NK-92 treated with Interleukin-12 subunit alpha and Interleukin-12 subunit beta, amount 100 ng/mL, for 24 hours (cell line): ENCODE results near the gene TOM1L1.
"Not testable (repeated sequence)": the region's sequence is repeated elsewhere in the genome, so short reads cannot be mapped to it uniquely, and the experiment has no call there.

ENCODE experiments used
- DNase-seq: peaks from one replicate; lab custom pipeline; 2025; lab: John Stamatoyannopoulos, UW

Gene TOM1L1, protein sequence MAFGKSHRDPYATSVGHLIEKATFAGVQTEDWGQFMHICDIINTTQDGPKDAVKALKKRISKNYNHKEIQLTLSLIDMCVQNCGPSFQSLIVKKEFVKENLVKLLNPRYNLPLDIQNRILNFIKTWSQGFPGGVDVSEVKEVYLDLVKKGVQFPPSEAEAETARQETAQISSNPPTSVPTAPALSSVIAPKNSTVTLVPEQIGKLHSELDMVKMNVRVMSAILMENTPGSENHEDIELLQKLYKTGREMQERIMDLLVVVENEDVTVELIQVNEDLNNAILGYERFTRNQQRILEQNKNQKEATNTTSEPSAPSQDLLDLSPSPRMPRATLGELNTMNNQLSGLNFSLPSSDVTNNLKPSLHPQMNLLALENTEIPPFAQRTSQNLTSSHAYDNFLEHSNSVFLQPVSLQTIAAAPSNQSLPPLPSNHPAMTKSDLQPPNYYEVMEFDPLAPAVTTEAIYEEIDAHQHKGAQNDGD

DNA sequence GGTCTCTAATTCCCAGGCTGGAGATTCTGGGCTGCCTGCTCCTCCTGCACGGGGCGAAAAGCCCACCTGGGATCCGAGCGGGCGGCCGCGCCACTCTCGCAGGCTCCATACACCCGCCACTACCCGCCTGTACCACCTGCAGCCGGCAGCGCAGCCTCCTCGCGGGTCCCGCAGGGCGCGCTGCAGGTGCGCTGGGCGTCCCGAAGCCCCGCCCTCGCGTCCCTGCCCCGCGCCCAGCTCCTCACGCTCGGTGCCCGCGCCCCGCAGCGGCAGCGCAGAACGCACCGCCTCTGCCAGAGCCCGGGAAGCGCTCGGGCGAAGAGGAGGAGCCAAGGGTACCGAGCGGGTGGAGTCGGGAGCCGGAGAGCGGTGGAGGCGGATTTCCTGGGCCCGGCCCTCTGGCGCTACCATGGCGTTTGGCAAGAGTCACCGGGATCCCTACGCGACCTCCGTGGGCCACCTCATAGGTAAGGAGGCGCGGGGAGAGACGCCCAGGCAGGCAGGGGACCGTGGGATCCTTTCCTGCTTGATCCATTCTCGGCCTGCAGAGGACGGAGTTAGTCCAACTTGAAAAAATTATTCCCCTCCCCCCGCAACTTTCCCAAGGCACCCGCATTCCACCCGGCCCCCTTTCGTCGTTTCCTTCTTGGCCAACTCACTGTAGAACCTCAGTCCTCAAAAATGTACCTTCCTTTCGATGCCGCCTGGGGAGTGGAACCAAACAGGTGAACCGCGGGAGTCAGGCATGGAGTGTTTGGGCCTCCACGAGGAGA is at the start of gene TOM1L1:
Gene TOM1L1 (plus strand): TSS at position 396 of the 773 bp plus-strand sequence. CDS start 14 bp downstream, at position 410.
- DNase-seq: no peak

DNA sequence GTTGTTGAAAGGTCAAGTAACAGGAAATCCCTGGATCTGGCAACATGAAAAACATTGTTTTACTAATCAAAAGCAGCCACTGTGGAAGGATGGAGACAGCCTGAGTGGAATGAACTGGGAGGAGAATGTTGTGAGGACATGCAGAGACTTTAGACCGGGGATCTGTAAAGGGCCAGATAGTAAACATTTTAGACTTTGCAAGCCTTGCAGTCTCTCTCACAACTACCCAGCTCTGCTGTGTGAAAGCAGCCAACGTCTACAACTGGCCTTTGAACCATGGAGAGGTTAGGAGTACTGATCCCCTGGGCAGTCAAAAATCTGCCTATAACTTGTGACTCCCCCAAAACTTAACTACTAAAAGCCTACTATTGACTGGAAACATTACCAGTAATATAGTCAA is 41.5 kb upstream of the TOM1L1 start:
- DNase-seq: no peak

DNA sequence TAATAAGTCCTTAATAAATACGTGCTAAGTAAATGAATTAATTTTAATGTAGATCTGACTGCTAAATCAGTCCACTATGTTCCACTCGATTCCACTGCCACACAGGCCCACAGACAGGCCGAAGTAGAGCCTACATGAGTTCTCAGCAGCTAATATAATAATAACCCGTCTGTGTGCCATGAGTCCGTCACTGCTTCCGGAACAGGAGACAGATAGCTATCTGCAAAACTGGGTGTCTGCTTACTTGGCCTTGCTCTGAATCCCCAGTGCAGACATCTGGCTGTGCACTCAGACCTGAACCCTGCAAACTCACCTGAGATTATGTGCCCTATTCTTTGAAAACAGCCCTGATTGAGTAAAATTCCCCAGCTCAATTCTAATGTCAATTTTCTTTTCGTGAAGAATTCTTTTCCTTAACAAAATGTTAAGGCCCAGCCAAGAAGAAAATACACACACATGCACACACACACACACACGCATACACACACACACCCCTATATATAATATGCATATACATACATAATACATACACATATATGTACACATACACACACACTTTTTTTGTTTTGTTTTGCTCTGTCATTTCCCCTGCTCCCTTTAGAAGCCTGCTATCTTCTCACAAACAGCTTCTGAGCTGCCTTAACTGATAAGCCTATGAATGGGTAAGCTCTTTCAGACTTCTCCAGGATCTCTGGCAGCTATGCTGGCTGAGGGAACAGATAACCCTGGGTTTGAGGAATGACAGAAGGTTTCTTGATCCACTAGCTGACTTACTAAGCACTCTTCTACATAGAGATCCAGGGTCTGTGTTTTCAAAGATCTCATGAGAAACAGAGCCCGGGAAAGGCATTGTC is 39.8 kb upstream of the TOM1L1 start:
- DNase-seq: no peak

DNA sequence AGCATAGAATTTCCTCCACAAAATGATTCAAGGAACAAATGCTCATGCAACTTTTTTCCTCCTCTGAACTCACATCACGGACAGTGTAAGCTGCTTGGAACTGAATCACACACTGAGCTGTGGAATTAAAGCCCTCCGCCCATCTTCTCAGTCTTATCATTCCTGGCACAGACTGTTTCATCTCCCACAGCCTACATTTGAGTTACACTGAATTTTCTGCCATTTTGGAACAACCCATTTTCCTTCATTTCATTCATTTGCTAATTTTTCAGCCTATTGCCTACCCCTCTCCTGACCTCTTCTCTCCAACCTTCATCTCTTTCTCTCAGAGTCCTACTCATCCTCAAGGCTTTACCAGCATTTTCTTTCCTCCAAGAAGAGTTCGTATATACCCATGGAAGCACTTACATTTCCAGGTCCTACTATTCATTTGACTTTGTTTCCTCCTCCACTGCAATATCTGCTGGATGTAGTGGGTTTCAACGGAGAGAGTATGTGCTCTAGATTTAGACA is 39.1 kb upstream of the TOM1L1 start:
- no peak for DNase-seq

DNA sequence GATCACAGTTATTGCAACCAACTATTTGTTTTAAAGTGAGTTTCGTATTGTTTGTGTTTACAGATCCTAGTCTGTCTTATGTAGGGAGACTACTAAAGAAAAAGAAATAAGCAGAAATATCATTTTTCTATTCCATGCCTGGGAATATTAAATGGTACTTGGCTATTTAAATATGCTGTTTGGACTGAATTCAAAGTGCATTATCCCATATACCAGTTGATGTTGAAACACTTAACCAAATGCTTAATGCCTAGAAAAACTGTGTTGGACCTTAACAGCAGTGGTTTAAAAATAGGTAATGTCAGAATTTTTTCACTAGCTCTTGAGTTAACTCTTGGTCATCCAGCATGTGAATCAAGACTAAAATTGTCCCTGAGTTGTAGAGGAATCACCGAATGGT is 37.5 kb upstream of the TOM1L1 start:
- no peak for DNase-seq

DNA sequence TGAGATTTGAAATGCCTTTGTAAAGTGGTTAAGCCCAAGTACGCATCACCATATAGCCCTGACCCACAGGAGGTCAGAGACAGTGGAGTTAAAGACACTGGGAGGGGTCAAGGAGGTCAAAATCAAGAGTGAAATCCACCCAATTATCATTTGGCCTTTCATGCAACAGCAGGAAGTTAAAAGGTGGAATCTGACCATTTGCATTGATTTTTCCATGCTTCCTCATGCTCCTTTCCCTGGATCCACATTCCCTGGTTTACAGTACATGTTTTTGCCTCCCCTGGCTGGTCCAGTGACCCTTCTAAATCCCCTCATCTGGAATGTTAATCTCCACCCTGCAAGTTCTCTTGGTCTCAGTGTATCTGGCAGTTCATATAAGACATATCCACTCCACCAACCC is 36.6 kb upstream of the TOM1L1 start:
- no peak for DNase-seq

DNA sequence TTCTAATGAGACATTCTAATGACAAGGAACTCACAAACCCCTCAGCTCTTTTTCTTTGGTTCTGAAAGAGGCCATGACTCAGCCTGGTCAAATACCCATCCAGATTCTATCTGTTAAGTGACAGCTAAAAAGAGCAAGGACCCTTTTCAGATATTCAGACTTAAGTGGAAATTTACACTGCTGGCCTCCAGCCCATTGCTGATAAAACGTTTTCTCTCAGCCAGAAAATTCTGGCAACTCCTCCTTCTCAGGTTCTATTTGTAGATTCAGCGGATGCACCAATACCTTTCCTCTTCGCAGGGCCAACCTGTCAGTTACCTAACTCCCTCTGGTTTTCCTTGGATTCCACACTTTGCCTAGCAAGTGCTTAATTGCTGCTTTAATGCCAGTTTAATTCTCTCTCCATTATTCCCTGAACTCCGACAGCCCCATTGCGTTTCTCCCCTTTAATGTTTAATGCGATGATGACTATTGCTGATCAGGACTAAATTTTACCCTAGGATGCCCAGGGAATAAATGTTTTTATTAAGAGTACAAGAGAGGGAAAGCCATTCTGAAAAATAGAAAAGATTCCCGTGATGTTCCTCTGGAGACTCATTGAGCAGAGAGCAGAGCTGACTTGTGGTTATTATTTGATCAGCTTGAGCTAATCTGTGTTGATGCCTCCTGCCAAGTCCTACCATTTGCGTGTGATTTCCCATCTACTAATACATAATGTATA is 35.9 kb upstream of the TOM1L1 start:
- no peak for DNase-seq

DNA sequence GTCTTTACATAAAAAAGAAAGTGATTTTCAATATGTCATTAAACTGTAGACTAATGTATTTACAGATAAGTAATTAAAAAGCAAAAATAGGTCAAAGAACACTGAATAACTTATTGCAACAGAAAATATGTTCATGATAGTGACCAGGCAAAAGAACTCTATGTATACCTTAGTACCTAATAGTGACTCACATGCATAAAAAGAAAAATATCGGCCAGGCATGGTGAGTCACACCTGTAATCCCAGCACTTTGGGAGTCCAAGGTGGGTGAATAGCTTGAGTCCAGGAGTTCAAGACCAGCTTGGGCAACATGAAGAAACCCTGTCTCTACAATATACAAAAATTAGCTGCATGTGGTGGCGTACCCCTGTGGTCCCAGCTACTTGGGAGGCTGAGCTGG is 33.0 kb upstream of the TOM1L1 start:
- DNase-seq: no peak

DNA sequence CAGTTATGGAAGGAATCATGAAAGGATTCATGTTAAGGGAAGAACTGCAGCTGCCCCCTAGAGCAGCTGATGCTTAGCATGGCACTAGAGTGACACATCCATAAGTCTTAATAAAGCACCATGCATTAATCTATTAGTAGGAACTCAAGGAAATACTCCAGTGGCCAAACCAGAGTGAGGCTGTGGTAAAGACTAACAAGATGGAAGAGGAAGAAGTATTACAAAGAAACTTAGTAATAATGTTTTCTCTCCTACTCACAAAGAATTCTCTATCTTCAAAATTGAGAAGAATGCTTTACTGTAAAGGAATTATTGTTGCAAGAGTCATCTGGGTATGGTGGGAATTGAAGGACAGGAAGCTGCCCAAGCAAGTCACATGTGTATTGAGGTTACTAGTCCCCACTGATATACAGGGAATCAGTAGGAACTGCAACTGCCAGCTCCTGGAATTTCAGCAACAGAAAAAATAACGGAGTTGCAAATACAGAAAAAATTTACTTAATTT is 29.9 kb upstream of the TOM1L1 start:
- no peak for DNase-seq

DNA sequence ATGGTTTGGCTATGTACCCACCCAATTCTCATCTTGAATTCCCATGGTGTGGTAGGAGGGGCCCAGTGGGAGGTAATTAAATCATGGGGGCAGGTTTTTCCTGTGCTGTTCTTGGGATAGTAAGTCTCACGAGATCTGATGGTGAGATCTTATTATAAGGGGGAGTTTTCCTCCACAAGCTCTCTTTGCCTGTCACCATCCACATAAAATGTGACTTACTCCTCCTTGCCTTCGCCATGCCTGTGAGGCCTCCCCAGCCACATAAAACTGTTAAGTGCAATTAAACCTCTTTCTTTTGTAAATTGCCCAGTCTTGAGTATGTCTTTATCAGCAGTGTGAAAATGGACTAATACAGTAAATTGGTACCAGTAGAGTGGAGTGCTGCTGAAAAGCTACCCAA is 24.7 kb upstream of the TOM1L1 start:
- not testable (repeated sequence) for DNase-seq

DNA sequence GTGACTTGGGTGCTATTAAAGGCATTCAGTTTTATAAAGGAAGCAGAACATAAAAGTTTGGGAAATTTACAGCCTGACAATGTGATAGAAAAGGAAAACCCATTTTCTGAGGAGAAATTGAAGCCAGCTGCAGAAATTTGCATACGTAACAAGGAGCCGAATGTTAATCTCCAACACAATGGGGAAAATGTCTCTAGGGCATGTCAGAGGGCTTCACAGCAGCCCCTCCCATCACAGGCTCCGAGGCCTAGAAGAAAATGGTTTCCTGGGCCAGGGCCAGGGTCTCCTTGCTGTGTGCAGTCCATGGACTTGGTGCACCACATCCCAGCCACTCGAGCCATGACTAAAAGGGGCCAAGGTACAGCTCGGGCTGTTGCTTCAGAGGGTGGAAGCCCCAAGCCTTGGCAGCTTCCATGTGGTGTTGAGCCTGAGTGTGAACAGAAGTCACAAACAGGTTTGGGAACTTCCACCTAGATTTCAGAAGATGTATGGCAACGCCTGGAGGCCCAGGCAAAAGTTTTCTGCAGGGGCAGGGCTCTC is 23.9 kb upstream of the TOM1L1 start:
- no peak for DNase-seq

DNA sequence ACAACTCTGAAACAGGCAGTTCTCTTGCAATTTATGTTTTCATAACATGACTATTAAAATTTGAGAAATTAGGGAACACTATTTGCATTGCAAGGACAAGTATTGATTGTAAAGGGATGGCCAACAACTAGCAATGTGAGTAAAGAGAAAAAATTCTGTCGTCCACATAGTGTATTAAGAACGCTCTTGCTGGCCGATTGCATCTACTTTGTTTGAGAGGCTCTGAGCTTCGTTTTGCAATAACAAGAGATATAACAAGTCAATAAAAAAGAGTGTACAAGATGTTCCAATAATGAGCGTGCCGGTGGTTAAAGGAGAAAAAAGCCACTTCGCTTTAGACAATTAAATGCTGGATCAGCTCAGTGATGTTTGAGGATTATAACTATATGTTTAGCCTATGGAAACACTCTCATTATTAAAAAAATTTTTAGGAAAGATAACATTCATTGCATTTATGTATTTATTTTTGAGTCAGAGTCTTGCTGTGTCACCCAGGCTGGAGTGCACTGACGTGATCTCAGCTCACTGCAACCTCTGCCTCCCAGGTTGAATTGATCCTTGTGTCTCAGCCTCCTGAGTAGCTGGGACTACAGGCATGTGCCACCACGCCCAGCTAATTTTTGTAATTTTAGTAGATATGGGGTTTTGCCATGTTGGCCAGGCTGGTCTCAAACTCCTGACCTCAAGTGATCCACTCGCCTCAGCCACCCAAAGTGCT is 19.2 kb upstream of the TOM1L1 start:
- DNase-seq: no peak

DNA sequence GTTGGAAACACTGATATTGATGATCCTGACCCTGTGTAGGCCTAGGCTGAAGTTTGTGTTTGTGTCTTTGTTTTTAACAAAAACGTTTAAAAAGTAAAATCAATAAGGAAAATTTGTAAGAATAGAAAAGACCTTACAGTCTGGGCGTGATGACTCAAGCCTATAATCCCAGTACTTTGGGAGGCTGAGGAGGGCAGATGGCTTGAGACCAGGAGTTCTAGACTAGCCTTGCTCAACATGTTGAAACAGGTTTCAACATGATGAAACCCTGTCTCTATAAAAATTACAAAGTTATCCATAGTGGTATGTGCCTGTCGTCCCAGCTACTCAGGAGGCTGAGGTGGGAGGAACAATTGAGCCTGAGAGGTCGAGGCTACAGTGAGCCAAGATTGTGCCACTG is 18.3 kb upstream of the TOM1L1 start:
- DNase-seq: no peak

DNA sequence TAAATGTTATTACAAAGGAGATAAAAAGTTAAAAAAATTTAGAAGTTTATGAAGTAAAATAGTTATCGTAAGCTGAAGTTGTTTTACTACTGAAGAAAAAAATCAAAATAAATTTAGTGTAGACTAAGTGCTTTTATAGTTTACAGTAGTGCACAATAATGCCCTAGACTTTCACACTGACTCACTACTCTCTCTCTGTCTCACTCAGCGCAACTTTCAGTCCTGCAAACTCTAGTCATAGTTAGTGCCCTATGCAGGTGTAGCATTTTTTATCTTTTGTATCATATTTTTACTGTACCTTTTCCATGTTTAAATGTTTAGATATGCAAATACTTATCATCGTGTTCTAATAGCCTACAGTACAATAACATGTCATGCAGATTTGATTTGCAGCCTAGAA is 17.7 kb upstream of the TOM1L1 start:
- no peak for DNase-seq

DNA sequence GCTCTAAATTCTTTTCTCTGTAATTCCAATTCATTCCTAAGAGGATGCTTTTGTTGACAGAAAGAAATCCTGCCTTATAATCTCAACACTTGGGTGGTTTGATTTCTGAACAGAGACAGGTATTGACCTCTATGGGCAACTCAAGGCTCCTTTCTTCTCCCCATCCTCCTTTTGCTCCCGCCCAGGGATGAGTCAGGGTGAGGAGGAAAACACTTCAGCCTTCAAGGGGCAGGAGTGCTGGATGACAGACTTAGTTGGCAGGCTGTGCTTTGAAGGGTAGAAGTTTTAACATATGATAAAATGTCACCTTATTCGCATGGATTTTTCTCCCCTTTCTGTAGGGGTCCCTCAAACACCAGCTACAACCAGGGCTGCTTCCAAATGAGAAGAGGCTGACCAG is 16.7 kb upstream of the TOM1L1 start:
- no peak for DNase-seq

DNA sequence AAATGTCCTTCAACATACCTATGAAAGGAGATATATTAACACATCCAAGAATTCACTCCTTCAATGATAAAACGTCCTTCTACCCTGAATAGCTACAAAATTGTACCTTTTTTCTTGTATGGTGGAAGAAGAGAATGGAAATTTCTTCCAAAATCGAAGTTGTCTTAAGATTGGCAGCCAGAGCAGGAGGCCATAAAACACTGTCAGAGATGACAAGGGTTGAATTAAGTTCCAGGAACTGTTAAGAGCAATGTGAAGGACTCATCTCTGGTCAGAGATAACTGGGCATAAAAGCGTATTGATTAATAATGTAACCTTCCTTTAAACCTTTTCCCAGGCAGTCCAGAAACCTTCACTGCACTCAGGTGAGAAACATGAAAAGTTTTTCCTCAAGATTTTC is 12.9 kb upstream of the TOM1L1 start:
- no peak for DNase-seq

DNA sequence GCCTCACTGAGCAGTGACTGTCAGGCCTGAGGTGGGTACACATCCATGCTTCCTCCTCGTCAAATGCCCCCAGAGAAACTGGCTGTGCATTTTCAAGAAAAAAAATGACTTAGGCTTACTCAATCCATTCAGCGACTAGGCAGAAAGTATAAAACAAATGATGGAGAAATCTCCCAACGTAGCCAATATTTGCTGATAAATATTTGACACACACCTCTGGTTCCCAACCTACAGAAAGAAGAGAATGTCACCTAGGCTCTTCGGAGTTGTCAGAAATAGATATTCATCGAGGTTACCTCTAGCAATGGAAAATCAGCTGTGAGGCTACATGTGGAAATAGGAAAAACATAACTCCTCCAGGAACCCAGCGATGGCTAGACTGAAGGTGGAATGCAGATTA is 12.4 kb upstream of the TOM1L1 start:
- no peak for DNase-seq

DNA sequence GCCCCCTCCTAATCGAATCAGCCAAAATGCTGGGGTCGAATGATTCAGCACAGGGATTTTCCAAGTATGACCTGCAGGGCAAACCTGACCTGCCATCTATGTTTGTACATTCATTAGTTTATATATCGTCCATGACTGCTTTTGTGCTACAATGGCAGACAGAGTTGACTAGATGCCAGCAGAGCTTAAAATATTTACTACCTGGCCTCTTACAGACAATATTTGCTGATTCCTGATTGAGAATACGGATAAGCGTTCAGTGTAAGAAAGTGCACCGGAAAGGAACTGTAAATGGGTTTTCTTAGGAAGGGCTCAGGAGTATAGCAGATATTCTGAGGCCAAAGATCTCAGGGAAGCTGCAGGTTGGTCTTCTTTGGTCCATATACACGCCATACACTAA is 11.7 kb upstream of the TOM1L1 start:
- no peak for DNase-seq

DNA sequence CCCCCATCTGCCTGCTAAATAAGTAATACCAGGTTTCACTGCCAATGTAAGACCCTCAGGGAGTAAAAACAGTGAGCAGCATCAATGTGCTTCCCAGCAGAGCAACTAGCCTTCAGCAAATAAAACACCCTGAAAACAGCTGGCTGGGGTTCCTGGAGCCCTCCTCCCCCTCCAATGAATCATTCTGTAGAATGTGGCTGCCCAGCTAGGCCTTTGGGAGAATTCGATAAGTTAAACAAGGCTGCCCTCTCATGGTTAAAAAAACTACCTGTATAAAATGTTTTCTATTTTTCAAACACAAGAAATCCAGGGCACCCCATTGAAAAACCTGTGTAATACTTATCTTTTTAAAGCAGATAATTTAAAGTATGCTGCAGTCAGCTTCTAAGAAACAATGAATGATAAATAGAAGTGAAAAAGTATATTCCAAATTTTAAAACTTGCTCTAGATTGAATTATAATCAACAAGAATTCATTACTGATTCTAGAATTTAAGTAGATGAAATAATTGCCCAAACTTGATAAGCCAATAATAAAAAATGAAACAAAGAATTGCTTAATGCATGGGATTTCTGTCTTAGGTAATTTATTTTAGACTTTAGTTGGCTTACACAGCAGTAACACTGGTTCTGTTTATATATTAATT is 9.4 kb upstream of the TOM1L1 start:
- no peak for DNase-seq

DNA sequence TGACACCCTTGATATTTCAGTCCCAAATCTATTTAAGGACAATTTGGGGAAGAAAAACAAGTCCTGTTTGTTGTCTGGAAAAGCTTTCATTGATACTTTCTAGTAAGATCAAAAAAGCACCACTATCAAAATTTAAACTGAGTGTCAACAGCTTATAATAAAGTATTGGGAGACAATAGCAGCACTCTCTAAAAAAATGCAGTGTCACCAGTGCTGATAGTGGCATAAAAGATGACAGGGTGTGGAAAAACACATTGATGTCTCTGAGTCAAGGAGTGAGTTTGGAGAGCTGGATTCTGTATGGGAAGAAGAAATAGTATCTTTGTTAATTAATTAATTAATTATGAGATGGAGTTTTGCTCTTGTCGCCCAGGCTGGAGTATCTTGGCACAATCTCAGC is 8.3 kb upstream of the TOM1L1 start:
- DNase-seq: no peak
